Jurkat, Clone E6-1 (cell line): ENCODE data around the gene AHNAK.
A peak's percentile ranks its signal among the peaks of the same experiment; 100 is the strongest.
"Not testable (repeated sequence)": the region's sequence is repeated elsewhere in the genome, so short reads cannot be mapped to it uniquely, and the experiment has no call there.

Experiments
- DNase-seq: peaks from one replicate; pipeline ENCODE4 v3.0.0-alpha.2; 2011; ENCODE audit warnings: low read depth, low spot score
- H3K4me3 ChIP-seq: 2 replicates; pipeline ENCODE4 v1.5.1; 2011; ENCODE audit warnings: mild to moderate bottlenecking, low read length, control low read depth, moderate library complexity

The AHNAK gene

GRCh38 chr11:62573592-62574362, 27.2 kb upstream of the AHNAK start, which contains the start of gene EEF1G:
Gene EEF1G, minus strand, starts transcription at chr11:62573891. Its CDS starts 49 bp downstream, at chr11:62573842.
- peak; percentile 100 for DNase-seq
- peak within 1 kb of the TSS; percentile 83 for H3K4me3 ChIP-seq

- no peak for DNase-seq
- H3K4me3 ChIP-seq: peak overlapping the region; percentile 83
Measured at GRCh38 chr11:62573006-62573591, 26.5 kb upstream of the AHNAK start.

- peak overlapping the region; percentile 83 for H3K4me3 ChIP-seq
- DNase-seq: no peak
Measured at GRCh38 chr11:62572431-62572830, 25.8 kb upstream of the AHNAK start.

- H3K4me3 ChIP-seq, DNase-seq: not testable (repeated sequence)
Measured at GRCh38 chr11:62571493-62571892, 24.9 kb upstream of the AHNAK start.

- H3K4me3 ChIP-seq: not testable (repeated sequence)
Measured at GRCh38 chr11:62570903-62571302, 24.3 kb upstream of the AHNAK start.

GRCh38 chr11:62569611-62570010, 23.0 kb upstream of the AHNAK start:
- H3K4me3 ChIP-seq: no peak overlapping the region
- DNase-seq: no peak

More at GRCh38 chr11:62570903-62571302, 24.3 kb upstream of the AHNAK start:
- not testable (repeated sequence) for DNase-seq

GRCh38 chr11:62567018-62567633, 20.5 kb upstream of the AHNAK start:
- no peak overlapping the region for H3K4me3 ChIP-seq
- no peak for DNase-seq

- DNase-seq: no peak
- H3K4me3 ChIP-seq: no peak overlapping the region
Measured at GRCh38 chr11:62566247-62566646, 19.6 kb upstream of the AHNAK start.

GRCh38 chr11:62565100-62565802, 18.6 kb upstream of the AHNAK start:
- H3K4me3 ChIP-seq: no peak overlapping the region
- no peak for DNase-seq

GRCh38 chr11:62561677-62562230, 15.1 kb upstream of the AHNAK start:
- not testable (repeated sequence) for H3K4me3 ChIP-seq, DNase-seq

GRCh38 chr11:62560566-62561103, 14.0 kb upstream of the AHNAK start:
- peak; percentile 56 for DNase-seq
- no peak overlapping the region for H3K4me3 ChIP-seq

- not testable (repeated sequence) for DNase-seq, H3K4me3 ChIP-seq
Measured at GRCh38 chr11:62559626-62560025, 13.0 kb upstream of the AHNAK start.

- no peak for DNase-seq
Measured at GRCh38 chr11:62559204-62559603, 12.6 kb upstream of the AHNAK start.

GRCh38 chr11:62558669-62559068, 12.1 kb upstream of the AHNAK start:
- no peak overlapping the region for H3K4me3 ChIP-seq
- no peak for DNase-seq

More at GRCh38 chr11:62559204-62559603, 12.6 kb upstream of the AHNAK start:
- H3K4me3 ChIP-seq: no peak overlapping the region

- peak overlapping the region; percentile 20 for H3K4me3 ChIP-seq
- DNase-seq: peak; percentile 90
Measured at GRCh38 chr11:62556875-62557631, 10.4 kb upstream of the AHNAK start.

- peak; percentile 96 for DNase-seq
- H3K4me3 ChIP-seq: peak overlapping the region; percentile 43
Measured at GRCh38 chr11:62556108-62556874, 9.7 kb upstream of the AHNAK start.

- peak; percentile 88 for DNase-seq
- peak overlapping the region; percentile 43 for H3K4me3 ChIP-seq
Measured at GRCh38 chr11:62555464-62556107, 9.0 kb upstream of the AHNAK start.
